GM03348 (cell line): Measurements from ENCODE around the gene INPP5A.
A peak's percentile ranks its signal among the peaks of the same experiment; 100 is the strongest.
"Not testable (repeated sequence)": the region's sequence is repeated elsewhere in the genome, so short reads cannot be mapped to it uniquely, and the experiment has no call there.

Experiments used
- DNase-seq: peaks from one replicate; pipeline ENCODE4 v3.0.0; 2012; ENCODE audit warnings: low spot score

The INPP5A gene

DNA sequence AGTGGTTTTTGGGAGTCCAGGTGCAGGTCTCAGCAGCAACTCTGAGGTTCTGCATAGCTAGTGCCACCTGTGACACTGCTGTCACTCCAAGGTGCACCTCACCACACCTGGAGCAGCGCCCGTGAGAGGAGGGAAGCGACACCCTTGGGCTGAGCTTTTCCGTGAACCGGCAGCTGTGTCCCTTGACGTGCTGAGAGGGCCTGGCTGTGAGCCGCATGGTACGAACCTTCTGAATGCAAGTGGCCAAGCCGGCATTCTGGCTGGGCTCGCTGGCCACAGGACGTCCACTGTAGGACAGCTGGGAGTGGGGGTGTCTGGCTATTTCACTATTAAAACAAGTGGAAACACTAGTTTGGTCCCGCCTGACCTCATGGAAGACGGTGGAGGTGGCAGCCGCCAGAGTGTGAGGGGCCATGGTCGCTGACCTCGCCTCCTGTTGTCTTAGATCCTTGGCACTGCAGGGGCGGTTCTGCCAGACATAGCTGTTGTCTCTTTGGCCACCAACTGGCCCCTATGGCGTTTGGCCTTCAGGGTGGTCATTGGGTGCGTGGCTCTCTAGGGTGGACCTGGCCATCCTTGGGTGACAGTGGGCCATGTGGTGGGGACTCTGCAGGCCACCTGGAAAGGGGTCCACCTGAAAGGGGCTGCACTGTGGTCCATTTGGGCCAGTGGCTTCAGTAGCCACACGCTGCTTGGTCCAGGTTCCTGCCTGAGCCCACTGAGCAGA lies 12.9 kb downstream of the INPP5A start:
- no peak for DNase-seq

DNA sequence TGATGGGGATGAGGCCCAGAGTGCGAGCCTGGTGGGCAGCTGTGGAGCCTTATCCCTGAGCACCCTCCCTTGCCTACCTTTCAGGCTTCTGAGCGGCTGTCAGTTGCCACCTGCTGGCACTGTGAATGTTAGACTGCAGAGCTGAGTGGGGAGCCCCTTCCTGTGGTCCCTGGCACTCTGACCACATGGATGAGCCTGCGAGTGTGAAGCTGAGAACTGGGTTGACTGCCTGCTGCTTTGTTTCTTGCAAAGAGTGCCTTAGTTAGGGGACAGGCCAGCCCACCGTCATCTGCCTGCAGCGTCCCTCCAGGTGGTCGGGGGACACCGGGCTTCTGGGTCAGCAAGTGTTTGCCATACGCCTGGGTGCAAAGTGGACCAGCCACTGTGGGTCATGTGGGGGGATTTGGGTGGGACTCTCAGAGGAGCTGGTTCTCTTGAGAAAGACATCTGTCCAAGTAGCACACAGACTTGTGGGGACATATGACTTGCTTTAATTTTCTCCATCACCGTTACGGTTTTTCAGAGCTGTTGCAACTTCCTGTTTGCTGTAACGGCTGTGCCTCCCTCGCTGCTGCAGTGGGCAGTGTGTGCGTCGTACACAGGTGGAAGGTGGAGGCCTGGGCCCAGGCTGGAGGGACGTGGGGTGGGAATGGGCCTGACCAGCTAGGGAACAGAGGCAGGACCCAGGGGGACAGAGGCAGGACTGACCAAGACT lies 13.7 kb downstream of the INPP5A start:
- DNase-seq: no peak

DNA sequence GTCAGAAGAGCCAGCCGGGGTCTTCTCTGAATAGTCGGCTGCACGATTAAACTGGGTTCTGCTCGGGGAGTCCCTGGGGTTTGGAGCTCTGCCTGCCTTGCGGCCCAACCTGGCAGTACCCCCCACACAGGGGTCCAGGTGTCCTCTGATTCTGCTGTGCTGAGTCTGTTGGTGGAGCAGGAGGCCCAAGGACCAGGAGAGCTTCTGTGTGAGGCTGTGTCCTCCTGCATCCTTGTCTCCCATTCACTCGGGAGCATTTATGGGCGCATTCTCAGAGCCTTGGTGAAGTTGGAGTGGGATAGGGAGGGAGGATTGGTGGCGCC lies 14.2 kb downstream of the INPP5A start:
- no peak for DNase-seq

DNA sequence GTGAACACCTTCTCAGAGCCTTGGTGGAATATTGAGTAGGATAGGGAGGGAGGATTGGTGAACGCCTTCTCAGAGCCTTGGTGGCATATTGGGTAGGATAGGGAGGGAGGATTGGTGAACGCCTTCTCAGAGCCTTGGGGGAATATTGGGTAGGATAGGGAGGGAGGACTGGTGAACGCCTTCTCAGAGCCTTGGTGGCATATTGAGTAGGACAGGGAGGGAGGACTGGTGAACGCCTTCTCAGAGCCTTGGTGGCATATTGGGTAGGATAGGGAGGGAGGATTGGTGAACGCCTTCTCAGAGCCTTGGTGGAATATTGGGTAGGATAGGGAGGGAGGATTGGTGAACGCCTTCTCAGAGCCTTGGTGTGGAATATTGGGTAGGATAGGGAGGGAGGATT lies 15.0 kb downstream of the INPP5A start:
- DNase-seq: not testable (repeated sequence)

DNA sequence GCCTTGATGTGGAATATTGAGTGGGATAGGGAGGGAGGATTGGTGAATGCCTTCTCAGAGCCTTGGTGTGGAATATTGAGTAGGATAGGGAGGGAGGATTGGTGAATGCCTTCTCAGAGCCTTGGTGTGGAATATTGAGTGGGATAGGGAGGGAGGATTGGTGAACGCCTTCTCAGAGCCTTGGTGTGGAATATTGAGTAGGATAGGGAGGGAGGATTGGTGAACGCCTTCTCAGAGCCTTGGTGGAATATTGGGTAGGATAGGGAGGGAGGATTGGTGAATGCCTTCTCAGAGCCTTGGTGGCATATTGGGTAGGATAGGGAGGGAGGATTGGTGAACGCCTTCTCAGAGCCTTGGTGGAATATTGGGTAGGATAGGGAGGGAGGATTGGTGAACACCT lies 16.0 kb downstream of the INPP5A start:
- DNase-seq: not testable (repeated sequence)

DNA sequence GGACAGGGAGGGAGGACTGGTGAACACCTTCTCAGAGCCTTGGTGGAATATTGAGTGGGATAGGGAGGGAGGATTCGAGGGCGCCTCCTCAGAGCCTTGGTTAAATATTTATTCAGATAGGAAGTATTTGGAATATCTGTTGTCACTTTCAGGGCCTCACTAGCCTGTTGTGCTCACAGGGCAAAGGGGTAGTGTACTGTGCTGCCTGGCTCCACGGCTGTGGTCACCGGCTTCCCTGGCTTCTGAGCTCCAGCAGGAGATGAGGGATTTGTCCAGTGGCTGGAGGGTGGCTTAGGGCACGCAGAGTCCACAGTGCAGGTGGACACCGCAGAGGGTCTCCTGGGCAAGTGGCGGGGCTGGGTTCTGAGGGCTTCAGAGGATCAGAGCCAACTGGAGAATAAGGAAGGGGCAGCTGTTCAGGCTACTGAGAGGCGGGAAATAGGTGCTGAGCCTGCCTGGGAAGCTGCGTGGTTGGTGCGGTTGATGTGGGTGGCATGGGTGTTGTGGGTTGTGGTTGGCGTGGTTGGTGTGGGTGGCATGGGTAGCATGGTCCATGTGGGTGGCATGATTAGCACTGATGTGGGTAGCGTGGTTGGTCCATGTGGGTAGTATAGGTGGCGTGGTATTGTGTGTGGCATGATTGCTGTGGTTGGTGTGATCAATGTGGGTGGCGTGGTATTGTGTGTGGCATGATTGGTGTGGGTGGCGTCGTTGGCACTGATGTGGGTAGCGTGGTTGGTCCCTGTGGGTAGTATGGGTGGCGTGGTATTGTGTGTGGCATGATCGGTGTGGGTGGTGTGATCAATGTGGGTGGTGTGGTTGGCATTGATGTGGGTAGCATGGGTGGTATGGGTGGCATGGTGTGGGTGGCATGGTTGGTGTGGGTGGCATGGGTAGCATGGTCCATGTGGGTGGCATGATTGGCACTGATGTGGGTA lies 16.7 kb downstream of the INPP5A start:
- DNase-seq: no peak

DNA sequence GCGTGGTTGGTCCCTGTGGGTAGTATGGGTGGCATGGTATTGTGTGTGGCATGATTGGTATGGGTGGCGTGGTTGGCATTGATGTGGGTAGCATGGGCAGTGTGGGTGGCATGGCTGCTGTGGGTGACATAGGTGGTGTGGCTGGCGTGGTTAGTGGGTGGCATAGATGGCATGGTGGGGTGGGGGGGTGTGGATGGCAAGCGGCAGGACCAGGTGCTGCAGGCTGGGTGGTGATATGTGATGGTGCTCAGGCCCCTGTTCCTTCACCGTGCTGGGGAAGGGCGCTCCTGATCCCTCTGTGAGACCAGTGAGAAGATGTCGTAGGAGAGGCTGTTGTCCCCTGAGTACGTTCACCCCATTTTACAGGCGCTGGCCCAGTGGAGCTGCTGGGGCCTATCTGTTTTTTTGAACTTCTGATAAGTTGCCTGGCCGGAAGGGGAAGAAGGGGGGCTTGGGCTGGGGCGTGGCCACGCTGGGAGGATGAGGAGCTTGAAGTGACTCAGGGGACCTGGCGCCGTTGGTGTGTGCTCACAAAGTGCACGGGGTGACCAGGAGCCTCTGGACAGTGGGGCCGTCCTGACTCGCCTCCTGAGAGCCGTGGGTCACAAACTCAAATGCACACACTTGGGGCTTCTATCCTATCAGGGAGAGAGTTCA lies 17.5 kb downstream of the INPP5A start:
- no peak for DNase-seq

DNA sequence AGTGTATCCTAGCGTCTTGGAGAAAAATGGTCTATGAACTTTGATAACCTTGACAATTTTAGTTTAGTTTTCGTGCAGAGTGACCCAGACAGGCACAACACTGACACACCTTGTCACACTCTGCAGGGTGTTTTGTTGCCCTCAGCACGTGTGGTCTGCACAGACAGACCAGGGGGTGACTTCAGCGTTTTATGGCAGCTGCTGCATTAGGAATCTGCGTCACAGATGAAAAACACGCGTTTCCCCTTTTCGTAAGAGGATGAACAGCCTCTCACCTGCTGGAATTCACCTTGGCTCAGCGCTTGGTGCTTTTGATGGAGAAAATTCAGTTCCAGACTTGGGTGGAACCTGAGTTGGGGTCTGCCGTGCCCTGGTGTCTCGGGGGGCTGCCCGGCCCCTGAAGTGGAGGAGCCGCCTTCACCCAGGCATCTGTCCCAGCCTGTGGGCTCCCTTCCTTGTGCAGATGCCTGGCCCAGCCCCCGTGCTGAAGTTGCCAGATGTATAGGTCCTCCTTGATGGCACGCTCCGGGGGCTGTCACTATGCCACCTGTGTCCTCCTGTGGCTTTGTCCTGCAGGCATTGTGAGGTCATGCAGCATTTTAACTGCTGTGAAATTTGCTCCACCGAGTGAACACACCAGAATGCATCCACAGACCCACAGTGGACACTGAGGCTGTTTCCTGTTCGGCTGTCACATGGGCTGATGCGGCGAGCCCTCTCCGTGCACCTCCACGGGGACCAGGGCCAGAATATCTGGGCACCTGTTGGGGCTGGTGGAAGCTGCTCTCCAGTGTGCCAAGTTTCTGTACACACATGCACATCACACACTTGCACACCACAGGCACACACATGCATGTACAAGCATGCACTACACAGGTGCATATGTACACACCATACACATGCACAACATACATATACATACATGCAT lies 18.3 kb downstream of the INPP5A start:
- DNase-seq: no peak

DNA sequence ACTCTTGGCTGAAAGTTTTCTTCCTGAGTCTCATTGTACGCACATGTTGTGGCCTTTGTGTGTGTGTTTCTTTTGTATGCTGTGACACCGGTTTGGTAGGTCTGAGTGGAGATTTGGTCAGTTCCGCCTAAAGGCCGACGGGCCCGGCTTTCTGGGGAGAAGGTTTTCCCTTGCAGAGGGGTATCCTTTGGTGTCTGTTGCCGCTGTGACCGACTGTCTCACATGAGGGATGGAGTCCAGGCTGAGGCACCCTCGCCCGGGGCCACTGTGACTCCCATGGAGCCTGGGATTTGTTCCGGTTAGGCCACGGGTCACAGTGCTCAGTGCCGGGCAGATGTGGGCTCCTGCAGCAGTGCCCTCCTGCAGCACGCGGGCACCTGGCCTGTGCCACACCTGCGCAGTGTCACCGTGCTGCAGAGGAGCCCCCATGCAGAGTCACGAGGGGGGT lies 19.4 kb downstream of the INPP5A start:
- DNase-seq: no peak

DNA sequence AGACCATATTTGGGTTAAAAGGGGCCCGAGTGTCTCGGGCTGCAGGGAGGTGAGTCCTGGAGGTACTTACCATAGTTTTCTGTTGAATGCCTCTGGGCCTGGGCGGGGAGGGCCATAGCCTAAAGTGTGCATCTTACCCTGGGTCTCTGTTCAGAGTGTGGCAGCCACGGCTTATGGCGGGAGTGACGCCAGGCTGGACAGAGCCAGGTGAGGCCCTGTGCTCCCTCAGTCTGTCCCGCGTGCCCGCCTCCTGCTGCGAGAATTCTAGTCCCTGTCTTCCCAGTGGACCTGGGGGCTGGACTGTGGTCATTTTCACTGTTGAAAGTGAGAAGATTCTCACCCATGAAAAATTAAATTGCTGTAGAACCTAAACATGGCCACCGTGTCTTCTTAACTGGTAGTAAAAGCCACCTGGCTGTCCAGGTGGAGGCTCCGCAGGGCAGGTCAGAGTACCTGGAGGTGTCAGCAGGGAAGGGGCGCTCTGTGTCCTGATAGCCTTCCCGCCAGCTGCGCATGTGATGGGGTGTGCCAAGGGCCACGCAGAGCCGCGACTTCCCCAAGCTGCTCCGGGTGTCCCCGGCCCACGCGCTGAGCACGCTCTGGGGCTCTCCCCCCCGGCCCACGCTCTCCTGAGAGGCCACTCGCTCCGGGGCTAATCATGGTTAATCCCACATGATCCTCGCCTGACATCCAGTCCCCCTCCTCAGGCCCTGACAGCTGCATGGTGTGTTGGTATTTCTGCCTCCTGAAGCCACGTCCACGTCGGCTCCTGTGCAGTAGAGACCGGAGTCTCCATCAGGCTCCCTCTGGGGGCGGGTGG lies 20.3 kb downstream of the INPP5A start:
- no peak for DNase-seq

DNA sequence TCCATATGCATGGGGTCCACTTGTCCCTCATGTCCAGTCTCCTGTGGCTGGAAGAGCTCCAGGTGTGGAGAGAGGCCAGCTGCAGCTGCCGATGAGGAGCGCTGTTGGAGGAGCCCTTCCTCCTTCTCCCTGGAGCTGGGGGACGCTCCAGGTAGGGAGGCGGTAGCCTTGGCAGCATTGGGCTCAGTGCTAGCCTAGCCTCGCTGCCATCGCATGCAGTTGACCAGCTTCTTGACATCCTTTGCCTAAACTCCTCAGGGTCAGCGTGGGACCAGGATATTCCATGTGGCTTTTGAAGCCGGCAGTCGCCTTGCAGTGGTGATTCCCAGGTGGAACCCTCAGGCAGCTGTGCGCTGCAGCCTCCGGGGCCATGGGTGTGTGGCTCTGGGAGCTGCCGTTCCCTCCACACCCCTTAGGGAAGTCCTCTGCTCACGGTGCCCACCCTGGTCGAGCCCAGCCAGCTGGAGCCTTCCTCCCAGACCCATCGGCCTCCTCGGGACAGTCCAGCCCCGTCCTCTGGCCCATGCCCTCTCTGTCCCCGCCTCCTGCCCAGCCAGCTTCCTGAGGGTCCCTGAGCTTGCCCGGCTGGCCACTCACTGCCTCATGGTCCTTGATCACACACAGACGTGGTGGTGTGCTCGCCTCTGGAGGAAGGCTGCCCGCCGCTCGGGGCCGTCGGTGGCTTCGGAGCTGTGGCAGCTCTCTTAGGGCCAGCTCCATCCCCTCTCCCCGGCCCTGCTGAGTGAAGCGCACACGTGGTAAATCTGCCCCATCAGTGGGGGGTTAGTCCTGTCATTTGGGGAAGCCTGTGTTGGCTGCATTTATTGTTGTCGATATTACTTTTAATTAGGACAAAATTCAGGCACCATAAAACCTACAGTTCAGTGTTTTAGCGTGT lies 21.2 kb downstream of the INPP5A start:
- DNase-seq: no peak

DNA sequence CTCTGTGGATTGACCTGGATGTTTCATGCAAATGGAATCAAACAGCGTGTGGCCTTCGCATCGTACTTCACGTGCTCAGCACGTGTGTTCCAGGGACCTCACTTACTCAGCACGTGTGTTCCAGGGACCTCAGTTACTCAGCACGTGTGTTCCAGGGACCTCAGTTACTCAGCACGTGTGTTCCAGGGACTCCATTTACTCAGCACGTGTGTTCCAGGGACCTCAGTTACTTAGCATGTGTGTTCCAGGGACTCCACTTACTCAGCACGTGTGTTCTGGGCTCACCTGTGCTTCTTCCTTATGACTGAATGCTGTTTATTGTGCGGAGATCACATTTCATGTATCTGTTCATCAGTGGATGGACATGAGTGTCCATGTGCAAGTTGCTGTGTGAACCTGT lies 22.0 kb downstream of the INPP5A start:
- no peak for DNase-seq

DNA sequence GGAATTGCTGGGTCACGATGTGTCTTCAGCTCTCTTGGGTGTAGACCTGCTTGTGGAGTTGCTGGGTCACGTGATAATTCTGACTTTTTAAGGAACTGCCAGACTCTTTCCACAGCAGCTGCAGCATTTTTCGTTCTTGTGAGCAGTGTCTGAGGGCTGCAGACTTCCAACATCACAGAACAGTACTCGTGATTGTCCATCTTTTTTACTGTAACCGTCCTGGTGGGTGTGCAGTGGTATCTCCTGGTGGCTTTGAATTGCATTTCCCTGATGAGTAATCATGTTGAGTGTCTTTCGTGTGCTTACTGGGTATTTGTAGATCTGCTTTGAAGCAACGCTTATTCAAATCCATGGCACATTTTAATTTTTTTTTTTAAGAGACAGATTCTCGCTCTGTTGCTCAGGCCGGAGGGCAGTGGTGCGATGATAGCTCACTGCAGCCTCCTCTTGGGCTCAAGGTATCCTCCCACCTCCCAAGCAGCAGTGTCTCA lies 22.7 kb downstream of the INPP5A start:
- peak; percentile 44 for DNase-seq

DNA sequence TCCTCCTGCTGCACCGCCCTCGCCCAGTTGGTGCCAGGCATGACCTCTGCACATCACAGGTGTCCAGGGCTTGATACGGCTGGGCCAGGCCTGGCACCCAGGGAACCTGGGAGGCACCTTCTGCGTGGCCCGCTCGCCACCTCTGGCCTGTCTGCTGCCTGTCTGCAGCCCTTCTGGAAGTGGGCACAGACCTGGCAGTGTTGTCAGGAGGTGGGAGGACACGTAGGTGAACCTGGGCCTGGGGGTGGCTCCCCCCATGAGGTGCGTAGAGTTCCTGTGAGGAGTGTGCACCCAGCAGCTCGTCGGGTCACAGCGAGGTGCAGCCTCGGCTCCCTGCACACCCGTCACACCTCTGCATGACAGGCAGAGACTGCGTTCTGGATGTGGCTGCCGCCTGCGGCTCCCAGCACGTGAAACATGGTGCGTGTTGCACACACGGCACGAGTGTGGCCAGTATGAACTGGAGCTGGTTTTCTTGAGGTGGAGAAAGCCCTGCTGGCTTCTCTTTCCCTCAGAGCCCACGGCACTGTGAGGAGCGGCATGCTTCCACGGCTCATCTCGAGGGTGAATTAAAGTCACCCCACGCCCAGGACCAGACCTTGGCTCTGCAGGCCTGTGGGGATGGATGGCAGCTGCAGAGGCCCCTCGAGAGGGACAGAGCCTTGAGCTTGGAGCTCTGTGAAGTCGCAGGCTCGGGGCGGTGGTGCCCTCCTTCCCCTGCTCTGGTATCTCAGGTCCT lies 24.8 kb downstream of the INPP5A start:
- DNase-seq: no peak

DNA sequence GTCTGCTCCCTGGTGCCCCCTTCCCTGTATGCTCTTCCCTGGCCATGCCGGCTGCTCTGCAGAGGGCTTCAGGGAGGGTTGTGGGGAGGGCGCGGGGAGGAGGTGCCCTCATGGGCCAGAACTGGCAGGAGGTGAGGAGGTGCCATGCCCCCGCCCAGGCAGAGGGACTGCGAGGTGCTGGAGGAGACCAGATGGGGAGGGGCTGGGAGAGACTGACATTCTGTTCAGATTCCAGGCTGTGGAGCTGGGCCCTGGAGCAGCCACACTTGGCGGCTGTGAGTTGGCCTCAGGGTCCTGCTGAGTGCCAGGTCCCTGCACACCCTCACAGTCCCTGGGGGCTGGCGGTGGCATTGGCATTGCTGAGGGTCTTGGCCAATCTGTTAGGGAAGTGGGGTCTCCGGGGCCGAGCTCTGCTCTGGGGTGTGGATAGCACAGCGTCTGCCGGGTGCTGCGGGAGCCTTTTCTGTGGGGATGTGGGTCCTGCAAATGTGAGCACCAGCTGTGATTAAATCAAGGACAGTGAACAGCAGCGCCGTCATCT lies 25.4 kb downstream of the INPP5A start:
- DNase-seq: no peak

DNA sequence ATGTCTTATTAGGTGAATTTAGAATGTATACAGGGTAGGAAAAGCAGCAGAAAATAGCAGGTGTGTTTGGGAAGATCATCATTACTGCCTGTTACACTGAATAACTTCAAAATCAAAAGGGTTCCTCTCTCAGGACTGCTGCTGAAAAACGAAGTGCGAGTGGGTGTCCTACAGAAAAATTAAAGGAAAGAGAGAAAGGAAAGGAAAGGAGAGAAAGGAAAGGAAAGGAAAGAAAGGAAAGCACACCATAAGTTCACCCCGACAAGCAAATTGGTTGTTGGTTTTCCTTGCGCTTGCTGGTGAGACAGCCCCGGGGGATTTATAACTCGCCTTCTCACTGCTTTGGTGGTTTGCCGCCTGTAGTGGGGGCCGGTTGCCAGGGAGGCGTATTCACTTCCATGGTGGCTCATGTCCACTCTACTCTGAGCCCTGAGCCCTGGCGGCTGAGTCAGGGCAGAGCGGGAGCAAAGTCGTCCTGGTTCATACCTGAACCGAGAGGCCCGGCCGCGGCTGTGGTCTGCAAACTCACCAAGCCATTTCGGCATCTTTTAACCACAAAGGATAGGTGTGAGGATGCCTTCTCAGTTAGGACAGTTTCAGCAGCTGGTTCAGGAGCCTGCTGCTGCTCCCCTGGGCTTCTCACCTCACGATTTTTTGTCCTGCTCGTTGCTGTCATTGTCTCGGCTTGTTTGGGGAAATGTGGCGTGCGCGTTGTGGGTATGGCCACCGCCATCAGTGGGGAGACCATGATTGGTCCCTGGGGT lies 26.1 kb downstream of the INPP5A start:
- DNase-seq: no peak

DNA sequence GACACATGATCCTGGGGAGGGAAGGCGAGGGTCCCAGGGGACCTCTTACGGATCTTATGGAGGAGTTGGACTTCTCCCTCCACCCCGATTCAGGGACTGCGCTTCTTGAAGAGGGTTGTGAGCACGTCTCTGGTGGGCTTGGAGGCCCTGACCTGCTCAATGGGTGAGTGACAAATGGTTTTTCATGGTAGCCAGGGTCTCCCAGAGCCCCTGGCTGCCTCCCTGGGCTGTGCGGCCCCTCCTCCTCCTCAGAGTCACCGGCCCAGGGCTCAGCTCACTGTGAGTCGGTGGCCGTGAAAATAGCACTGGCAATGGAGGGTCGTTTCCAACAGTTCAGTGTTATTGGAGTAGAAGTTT lies 26.6 kb downstream of the INPP5A start:
- no peak for DNase-seq
